ENCODE results near the gene PLXNA2. TPM values are rescaled to one million over a fixed set of nuclear protein-coding genes. Genes with fewer than 3 reads are reported as not detected.

The PLXNA2 gene
- total RNA-seq, 2 experiments from 2014 or later: 0.23 TPM; not detected in 1

DNA sequence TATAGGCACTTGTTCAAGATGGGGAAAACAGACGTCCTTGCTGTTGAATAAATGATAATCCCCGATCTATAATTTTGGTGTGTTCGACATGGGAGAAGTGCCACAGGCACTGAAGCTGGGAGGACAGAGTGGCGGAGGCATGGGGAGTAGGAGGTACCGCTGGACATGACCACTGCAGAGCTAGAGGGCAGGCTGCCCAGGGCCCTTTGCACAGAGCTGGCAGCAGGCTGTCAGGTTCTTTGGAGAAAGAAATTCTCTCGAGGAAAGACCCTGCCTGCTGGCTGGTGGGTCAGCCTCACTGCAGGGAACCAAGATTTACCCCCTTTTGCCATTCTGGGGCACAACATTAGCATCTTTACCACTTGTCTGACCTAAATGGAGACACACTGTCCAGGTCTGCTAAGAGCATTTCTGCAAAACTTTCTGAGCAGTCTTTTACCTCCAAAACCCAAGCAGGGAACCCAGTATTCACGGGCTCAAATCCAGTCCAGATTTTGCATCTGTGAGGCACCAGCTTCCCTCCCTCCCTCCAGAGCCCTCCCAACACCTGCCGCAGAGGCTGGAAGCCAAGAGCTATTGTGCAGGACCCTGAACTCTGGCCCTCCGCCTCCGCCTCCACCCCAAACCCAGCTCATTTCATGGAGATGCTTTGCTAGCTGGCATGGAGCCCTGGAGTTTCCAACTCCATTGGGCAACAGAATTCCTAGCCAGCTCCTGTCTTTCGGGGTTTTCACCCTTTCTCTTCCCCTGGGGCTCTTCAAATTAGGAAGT is 142.3 kb downstream of the PLXNA2 start:
- POLR2A ChIA-PET: no interaction called here
- TF ChIP-seq, protein P1, sequence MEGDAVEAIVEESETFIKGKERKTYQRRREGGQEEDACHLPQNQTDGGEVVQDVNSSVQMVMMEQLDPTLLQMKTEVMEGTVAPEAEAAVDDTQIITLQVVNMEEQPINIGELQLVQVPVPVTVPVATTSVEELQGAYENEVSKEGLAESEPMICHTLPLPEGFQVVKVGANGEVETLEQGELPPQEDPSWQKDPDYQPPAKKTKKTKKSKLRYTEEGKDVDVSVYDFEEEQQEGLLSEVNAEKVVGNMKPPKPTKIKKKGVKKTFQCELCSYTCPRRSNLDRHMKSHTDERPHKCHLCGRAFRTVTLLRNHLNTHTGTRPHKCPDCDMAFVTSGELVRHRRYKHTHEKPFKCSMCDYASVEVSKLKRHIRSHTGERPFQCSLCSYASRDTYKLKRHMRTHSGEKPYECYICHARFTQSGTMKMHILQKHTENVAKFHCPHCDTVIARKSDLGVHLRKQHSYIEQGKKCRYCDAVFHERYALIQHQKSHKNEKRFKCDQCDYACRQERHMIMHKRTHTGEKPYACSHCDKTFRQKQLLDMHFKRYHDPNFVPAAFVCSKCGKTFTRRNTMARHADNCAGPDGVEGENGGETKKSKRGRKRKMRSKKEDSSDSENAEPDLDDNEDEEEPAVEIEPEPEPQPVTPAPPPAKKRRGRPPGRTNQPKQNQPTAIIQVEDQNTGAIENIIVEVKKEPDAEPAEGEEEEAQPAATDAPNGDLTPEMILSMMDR (conservative IDR thresholded peaks at IDR 0.05; ENCODE audit: low read length): no peak
- no peak for TF ChIP-seq EZH2phosphoT487 (IDR thresholded peaks at IDR 0.05; ENCODE audit: borderline replicate concordance, low read depth, low read length)
- Histone ChIP-seq H3K9me3 (ENCODE audit: low read length) (no peaks in the 10 kb centered on the region), H3K4me3 (ENCODE audit: low read depth, low read length, poor library complexity, severe bottlenecking) (no peak overlapping the region), H3K4me2 (ENCODE audit: low read length) (no peak overlapping the region), H3K36me3 (ENCODE audit: insufficient read depth, low read length) (no peaks in the 10 kb centered on the region), H3K4me1 (ENCODE audit: insufficient read depth, low read length, poor library complexity, severe bottlenecking) (no peaks in the 10 kb centered on the region), H3K9me2 (ENCODE audit: insufficient read depth, low read length) (no peaks in the 10 kb centered on the region), H3K79me2 (ENCODE audit: insufficient read depth, low read depth, low read length) (no peaks in the 10 kb centered on the region), H4K20me1 (ENCODE audit: insufficient read depth, low read length) (no peaks in the 10 kb centered on the region), H2AFZ (ENCODE audit: low read length) (no peak overlapping the region), H3K27ac (ENCODE audit: low read depth, low read length, poor library complexity, severe bottlenecking) (no peak overlapping the region)
- intact Hi-C loops (cut with micrococcal nuclease; ENCODE audit: unreplicated experiment): no loop called here
- CTCF ChIA-PET (ENCODE audit: unreplicated experiment): no interaction called here
- BruUV-seq (replicated peaks): no TSS peak
- no peak for DNase-seq (ENCODE audit: low spot score)

DNA sequence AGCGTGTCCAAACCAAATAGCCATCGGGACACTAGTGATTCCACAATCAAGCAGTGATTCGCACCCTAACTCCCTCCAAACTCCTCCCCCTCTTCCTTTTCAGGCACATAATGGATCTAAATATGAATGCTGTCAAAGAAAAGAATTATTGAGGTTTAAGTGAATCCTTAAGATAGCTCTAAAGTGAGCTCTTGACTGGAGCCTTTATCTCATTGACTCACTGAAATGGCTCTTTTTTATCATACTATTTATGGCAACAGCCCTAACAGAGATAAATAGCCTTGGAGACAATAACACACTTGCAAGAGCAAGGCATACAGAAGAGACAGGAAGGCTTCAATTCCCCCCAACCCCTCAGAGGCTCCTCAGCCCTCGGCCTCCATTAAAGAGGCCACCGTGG is 143.3 kb downstream of the PLXNA2 start:
- no TSS peak for BruUV-seq (replicated peaks)
- Histone ChIP-seq H3K36me3 (ENCODE audit: insufficient read depth, low read length) (no peaks in the 10 kb centered on the region), H3K4me1 (ENCODE audit: insufficient read depth, low read length, poor library complexity, severe bottlenecking) (no peaks in the 10 kb centered on the region), H3K9me3 (ENCODE audit: low read length) (no peaks in the 10 kb centered on the region), H3K4me3 (ENCODE audit: low read depth, low read length, poor library complexity, severe bottlenecking) (no peak overlapping the region), H3K4me2 (ENCODE audit: low read length) (no peak overlapping the region), H3K79me2 (ENCODE audit: insufficient read depth, low read depth, low read length) (no peaks in the 10 kb centered on the region), H4K20me1 (ENCODE audit: insufficient read depth, low read length) (no peaks in the 10 kb centered on the region), H3K27ac (ENCODE audit: low read depth, low read length, poor library complexity, severe bottlenecking) (no peak overlapping the region), H2AFZ (ENCODE audit: low read length) (no peak overlapping the region), H3K9me2 (ENCODE audit: insufficient read depth, low read length) (no peaks in the 10 kb centered on the region)
- CTCF ChIA-PET (ENCODE audit: unreplicated experiment): no interaction called here
- intact Hi-C loops (cut with micrococcal nuclease; ENCODE audit: unreplicated experiment): no loop called here
- DNase-seq (ENCODE audit: low spot score): no peak
- TF ChIP-seq, protein P1 (conservative IDR thresholded peaks at IDR 0.05; ENCODE audit: low read length): no peak
- no peak for TF ChIP-seq EZH2phosphoT487 (IDR thresholded peaks at IDR 0.05; ENCODE audit: borderline replicate concordance, low read depth, low read length)
- POLR2A ChIA-PET: interaction anchor here (0.6 kb wide), 1 partner anchor 106 kb away, joined by 3 read pairs; no protein-coding TSS in a partner anchor

DNA sequence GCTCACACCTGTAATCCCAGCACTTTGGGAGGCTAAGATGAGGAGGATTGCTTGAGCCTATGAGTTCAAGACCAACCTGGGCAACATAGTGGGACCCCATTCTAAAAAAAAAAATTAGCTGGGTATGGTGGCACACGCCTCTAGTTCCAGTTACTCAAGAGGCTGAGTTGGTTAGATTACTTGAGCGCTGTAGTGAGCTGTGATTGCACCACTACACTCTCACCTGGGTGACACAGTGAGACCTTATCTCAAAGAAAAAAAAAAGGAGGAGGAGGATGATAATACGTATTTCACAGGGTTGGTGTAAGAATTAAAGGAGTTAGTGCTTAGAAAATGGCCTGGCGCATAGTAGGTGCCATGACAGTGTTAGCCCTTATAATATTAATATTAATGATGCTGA is 144.1 kb downstream of the PLXNA2 start:
- H4K20me1 ChIP-seq (ENCODE audit: insufficient read depth, low read length): no peaks in the 10 kb centered on the region
- no TSS peak for BruUV-seq (replicated peaks)
- H3K9me2 ChIP-seq (ENCODE audit: insufficient read depth, low read length): no peaks in the 10 kb centered on the region
- intact Hi-C loops (cut with micrococcal nuclease; ENCODE audit: unreplicated experiment): no loop called here
- POLR2A ChIA-PET: no interaction called here
- DNase-seq (ENCODE audit: low spot score): no peak
- no peaks in the 10 kb centered on the region for H3K36me3 ChIP-seq (ENCODE audit: insufficient read depth, low read length)
- CTCF ChIA-PET (ENCODE audit: unreplicated experiment): no interaction called here
- no peak overlapping the region for H2AFZ ChIP-seq (ENCODE audit: low read length)
- no peak overlapping the region for H3K4me2 ChIP-seq (ENCODE audit: low read length)
- no peak overlapping the region for H3K4me3 ChIP-seq (ENCODE audit: low read depth, low read length, poor library complexity, severe bottlenecking)
- H3K27ac ChIP-seq (ENCODE audit: low read depth, low read length, poor library complexity, severe bottlenecking): no peak overlapping the region
- H3K9me3 ChIP-seq (ENCODE audit: low read length): no peaks in the 10 kb centered on the region
- H3K79me2 ChIP-seq (ENCODE audit: insufficient read depth, low read depth, low read length): no peaks in the 10 kb centered on the region
- no peaks in the 10 kb centered on the region for H3K4me1 ChIP-seq (ENCODE audit: insufficient read depth, low read length, poor library complexity, severe bottlenecking)
- TF ChIP-seq, protein P1 (conservative IDR thresholded peaks at IDR 0.05; ENCODE audit: low read length): no peak

All from OCI-LY7 (cell line).